UCSD-AML1 (cell line): ENCODE data around the gene NMNAT2.
"Not testable (repeated sequence)": the region's sequence is repeated elsewhere in the genome, so short reads cannot be mapped to it uniquely, and the experiment has no call there.

Source experiments
- DNase-seq: peaks from one replicate; lab custom pipeline; 2025; ENCODE audit not compliant: unreplicated experiment; lab: John Stamatoyannopoulos, UW

Gene NMNAT2

DNA sequence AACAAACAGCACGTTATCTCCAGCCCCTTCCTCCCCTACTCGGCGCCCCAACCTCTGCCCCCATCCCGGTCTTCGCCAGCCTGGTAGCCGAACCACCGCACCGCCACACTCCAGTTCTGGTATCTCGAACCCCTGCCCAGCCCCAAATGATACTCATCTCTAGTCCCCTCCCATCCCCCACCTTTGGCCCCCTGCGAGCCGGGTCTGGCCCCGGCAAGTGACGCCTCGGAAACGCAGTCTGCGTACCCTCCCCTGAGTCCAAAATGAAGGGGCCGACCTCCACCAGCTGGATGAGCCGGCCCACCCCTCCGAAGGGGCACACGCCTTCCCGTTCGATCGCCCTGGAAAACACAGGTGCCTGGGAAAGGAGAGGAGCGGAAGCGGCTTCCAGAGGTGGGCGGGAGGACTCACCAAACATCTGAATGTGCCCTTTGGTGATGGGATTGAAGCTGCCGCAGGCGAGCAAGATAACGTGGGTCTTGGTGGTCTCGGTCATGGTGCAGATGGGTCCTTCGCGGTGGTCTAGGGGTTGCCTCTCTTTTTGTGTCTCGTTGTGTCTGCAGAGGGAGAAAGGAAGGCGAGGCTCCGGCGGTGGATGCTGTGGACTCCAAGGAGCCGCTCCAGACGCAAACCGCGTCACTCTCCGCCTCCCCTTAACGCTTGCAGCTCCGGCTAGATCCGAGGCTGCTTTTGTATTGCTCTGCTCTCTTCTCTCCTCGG is at the start of gene NMNAT2:
NMNAT2 (minus strand) TSS at position 609 of the 720 bp plus-strand sequence; CDS start at position 496, 113 bp downstream.
- DNase-seq = no peak

GRCh38 chr1:183467687-183468086 is 49.5 kb upstream of the NMNAT2 start:
- no peak for DNase-seq

GRCh38 chr1:183466781-183467180 is 48.6 kb upstream of the NMNAT2 start:
- DNase-seq = no peak

DNA sequence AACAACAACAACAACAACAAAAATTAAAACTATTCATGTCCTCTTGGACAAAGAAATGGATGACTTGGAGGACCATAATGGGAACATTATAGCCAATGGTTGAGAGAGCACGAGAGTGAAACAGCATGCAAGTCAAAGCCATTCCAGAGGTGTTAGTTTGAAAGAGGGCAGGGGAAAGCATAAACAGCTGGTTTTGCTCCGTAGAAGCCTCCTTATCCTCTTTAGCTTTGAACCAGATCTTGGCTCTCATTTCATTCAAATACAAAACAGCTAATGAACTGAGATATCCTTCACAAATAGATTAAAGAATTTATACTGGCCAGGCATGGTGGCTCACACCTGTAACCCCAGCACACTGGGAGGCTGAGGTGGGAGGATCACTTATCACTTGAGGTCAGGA is 45.4 kb upstream of the NMNAT2 start:
- DNase-seq = no peak

GRCh38 chr1:183461350-183461749 is 43.2 kb upstream of the NMNAT2 start:
- DNase-seq = peak; percentile 9

GRCh38 chr1:183460596-183460995 is 42.4 kb upstream of the NMNAT2 start:
- no peak for DNase-seq

GRCh38 chr1:183457449-183457848 is 39.3 kb upstream of the NMNAT2 start:
- DNase-seq = no peak

GRCh38 chr1:183456826-183457225 is 38.6 kb upstream of the NMNAT2 start:
- no peak for DNase-seq

- DNase-seq = no peak
Observed at GRCh38 chr1:183454377-183454776, 36.2 kb upstream of the NMNAT2 start.

GRCh38 chr1:183450093-183450492 is 31.9 kb upstream of the NMNAT2 start:
- no peak for DNase-seq

DNA sequence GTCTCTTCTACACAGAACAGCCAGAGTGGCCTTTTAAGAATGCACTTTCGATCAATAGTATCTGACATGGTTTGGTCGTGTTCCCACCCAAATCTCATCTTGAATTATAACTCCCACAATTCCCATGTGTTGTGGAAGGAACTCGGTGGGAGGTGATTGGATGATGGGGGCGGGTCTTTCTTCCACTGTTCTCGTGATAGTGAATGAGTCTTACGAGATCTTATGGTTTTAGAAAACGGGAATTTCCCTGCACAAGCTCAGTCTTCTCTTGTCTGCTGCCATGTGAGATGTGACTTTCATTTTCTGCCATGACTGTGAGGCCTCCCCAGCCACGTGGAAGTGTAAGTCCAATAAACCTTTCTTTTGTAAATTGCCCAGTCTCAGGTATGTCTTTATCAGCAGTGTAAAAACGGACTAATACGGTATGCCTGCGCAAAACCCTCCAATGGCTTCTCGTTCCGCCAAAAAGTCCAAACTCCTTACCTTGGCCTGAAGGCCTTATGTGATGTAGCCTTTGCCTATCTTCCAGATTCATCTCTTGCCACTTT is 31.1 kb upstream of the NMNAT2 start:
- no peak for DNase-seq

DNA sequence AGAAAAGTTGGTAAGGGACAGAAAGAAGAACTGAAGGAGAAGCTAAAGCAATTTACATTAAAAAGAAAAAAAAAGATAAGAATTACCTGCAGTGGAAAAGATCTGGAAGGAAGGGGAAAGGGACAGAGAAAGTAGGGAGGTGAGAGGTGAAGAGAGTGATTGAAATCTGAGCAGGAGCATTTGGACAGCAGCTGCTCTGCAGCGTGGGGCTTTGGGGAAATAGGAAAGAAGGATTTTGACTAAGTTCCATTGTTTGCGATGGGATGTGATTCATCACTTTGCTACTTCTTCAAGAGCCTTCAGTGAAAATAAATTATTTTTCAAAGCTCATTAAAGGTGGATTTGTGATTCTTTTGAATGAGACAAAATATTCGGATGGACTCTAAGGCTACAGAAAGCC is 26.1 kb upstream of the NMNAT2 start:
- DNase-seq = no peak

DNA sequence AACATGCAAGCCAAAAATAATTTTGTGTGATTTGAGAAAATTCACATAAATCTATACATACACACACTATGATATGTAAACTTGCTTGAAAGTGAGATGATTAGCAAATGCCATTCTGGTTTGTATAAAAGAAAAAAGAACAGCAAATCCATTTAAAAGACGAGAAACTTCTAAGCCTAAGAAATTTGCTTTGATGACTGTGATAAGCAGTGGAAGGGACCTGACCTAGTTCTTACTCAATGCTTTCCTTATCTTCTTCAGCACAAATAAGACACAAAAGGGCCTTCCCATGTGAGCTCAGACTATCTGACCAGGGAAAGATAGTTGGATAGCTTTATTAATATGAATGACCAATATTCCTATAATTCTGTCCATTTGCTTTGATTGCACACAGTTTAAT is 25.3 kb upstream of the NMNAT2 start:
- no peak for DNase-seq

DNA sequence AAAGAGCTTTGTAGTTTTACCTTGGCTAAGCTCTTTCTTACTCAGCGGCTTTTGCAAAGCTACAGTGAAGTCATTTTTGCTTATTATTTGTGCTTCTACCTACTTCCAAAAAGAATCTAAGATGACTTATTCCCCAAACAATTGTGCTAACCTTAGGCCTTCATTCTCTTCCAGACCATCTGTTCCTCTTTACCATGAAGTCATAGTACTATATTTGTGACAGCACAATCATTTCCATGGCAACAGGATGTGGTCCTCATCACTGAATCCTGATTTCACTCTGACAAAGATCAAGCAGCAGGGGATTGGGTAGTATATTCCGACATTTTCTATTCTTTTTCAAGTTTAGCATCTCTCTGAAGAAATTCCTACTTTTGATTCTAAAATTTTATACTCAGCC is 24.8 kb upstream of the NMNAT2 start:
- no peak for DNase-seq

DNA sequence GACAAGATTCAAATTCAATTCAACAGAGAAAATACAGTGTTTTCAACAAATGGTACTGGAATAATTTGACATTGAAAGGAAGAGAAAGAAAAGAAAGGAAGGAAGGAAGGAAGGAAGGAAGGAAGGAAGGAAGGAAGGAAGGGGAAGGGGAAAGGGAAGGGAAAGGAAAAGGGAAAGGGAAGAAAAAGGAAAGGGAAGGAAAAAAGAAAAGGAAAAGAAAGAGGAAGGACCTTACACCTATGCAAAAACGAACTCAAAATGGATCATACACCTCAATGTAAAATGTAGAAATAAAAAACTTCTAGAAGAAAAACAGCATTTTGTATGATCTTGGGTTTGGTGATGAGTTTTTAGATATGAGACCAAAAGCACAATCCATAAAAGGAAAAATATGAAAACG is 19.9 kb upstream of the NMNAT2 start:
- DNase-seq = no peak

GRCh38 chr1:183435497-183435896 is 17.3 kb upstream of the NMNAT2 start:
- DNase-seq = no peak

DNA sequence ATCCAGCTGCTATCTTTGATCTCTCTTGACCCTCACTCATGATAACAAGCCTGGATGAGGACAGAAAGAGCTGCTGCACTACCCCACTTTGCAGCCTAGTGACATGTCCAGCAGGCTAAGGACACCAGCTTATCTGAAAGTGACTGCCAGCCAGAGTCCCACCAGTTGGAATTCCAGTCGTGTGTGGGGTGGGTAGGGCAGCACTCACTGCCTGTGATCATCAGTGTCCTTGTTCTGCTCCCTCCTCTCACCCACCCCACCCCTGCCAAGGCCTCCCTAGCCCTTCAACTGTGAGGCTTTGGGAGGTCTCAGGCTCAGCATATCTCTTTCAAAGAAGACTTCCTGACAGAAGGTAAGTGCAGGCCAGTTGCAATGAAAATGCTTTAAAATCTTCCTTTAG is 15.5 kb upstream of the NMNAT2 start:
- DNase-seq = no peak

DNA sequence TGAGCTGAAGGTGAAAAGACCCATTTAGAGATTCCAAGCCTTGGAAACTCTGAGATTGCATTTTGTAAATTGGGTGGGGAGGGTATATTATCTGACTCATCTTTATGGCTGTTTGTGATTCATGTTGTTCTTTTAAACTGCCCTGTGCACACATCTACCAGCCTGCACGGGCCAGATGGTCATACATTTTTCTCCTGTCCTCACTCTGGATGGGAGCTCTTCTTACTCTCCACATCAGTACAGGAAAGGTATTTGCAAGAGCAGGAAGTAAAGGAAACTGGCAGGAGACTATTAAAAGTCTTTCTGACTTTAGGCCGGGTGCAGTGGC is 14.3 kb upstream of the NMNAT2 start:
- no peak for DNase-seq

DNA sequence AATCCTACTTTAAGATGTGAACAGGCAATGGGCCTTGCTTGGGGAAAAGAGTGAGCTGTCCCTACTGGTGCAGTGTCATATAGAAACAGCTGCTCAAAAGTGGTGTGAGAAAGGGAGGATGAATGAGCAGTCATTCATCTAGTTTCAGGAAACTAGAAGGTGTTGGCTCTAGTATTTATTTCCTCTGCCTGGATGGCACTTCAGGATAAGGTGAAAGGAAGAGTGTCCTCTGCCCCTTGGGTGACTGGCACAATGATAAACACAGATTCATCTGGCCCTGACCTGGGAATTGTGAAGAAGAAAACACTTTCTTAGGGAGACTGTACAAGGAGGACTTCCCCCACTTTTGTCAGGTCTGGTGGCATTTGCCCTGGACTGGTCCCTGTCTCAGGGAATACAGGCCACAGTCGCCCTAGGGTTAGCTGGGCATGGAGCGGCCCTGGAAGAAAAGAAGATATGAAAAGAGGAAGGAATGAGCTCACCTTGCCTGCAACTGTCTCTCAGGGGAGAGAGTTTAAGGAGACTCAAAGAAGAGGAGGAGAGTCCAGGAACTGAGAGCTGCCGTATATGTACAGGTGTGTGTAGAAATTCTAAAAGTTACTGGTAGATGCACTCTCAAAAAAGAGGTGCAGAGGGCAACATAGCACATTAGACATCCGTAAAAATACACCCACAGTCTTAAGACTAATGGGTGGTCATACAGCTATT is 13.8 kb upstream of the NMNAT2 start:
- DNase-seq = no peak

DNA sequence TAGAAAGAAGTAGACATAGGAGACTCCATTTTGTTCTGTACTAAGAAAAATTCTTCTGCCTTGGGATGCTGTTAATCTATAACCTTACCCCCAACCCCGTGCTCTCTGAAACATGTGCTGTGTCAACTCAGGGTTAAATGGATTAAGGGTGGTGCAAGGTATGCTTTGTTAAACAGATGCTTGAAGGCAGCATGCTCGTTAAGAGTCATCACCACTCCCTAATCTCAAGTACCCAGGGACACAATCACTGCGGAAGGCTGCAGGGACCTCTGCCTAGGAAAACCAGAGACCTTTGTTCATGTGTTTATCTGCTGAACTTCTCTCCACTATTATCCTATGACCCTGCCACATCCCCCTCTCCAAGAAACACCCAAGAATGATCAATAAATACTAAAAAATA is 9.4 kb upstream of the NMNAT2 start:
- DNase-seq = not testable (repeated sequence)

GRCh38 chr1:183424691-183425090 is 6.5 kb upstream of the NMNAT2 start:
- no peak for DNase-seq

- no peak for DNase-seq
Observed at GRCh38 chr1:183423541-183423940, 5.4 kb upstream of the NMNAT2 start.

- no peak for DNase-seq
Observed at GRCh38 chr1:183419399-183419798, 1.2 kb upstream of the NMNAT2 start.
